Ovary (tissue), 9 donors: Measurements from ENCODE around the gene MN1. TPM values are rescaled to one million over a fixed set of nuclear protein-coding genes. Genes with fewer than 3 reads are reported as not detected.

Source experiments
- DNase-seq, 5 donors: peaks; one replicate each; pipeline ENCODE4 v3.0.0-alpha.2; 2019 to 2020
- H3K27ac ChIP-seq, 2 donors: fragments of 200-600 bp; one replicate each; pipeline versions ENCODE4 v1.5.1 to v1.8.0; 2019 to 2022
- H3K27me3 ChIP-seq: fragments of 200-600 bp; one replicate; pipeline ENCODE4 v1.8.0; 2022
- H3K36me3 ChIP-seq: fragments of 200-600 bp; sonication (generic); one replicate; pipeline ENCODE4 v1.5.1; 2019
- H3K4me1 ChIP-seq: one replicate; pipeline ENCODE4 v1.8.1; 2013; ENCODE audit warnings: mild to moderate bottlenecking, moderate library complexity; ENCODE audit not compliant: insufficient read depth
- H3K4me3 ChIP-seq: fragments of 200-600 bp; sonication (generic); one replicate; pipeline ENCODE4 v1.5.1; 2017
- H3K9me3 ChIP-seq, 2 donors: fragments of 200-600 bp in 1 of 2; sonication (generic) in 1 of 2; one replicate each; pipeline versions ENCODE4 v1.5.1 to v1.8.1; 2013 to 2019; ENCODE audit warnings: mild to moderate bottlenecking in 1 of 2, moderate library complexity in 1 of 2
- EP300 ChIP-seq: sonication (generic); formaldehyde crosslinking; IDR thresholded peaks from one replicate; pipeline ENCODE4 v1.6.1; 2017; ENCODE audit warnings: antibody characterized with exemption
- POLR2A ChIP-seq: fragments of 450-650 bp; IDR thresholded peaks from one replicate; pipeline ENCODE4 v1.6.1; 2017; ENCODE audit warnings: antibody characterized with exemption, mild to moderate bottlenecking, moderate library complexity
- WGBS, 3 donors: extraction: QIAGEN DNeasy Blood & Tissue Kit in 1 of 3; methylation state at CpG; one replicate each; pipeline versions ENCODE4 v1.1.5 to v1.1.7; 2013 to 2017; 5-methylcytosine and 5-hydroxymethylcytosine counted together
- intact Hi-C, 4 donors: fragments of 100-400 bp; cut with DNase I; formaldehyde crosslinking; loops; one replicate each; pipeline versions ENCODE4 v1.11.0 to v1.15.1; 2022 to 2023
- polyA plus RNA-seq, 2 donors: library from polyadenylated mRNA; stranded (reverse); fragments of 200-250 nt in 1 of 2; fragments of 350-450 nt in 1 of 2; fragmentation: Illumina TruSeq in 1 of 2; extraction: RNeasy Lipid Tissue Mini Kit (QIAGEN cat#74804) in 1 of 2; gene quantifications; one replicate each; pipeline ENCODE4 v1.2.3, GENCODE V29; 2013 to 2014
- total RNA-seq, 7 donors: library from RNA; depleted of rRNA in 2 of 7; stranded (reverse); fragments of >200 nt in 2 of 7; fragmentation: NEBNext Ultra II Directional in 3 of 7; extraction: Animal tissue kit (Norgen Biotek cat#: 25700) in 3 of 7; gene quantifications; one replicate each; pipeline versions ENCODE4 v1.1.0 to v1.2.4, GENCODE V29; 2016 to 2023
- TF ChIP-seq, protein P1 (sequence below), 3 donors: fragments of 450-650 bp in 2 of 3; fragments of 200-600 bp in 1 of 3; IDR thresholded peaks; one replicate each; pipeline versions ENCODE4 v1.5.1 to v1.8.0; 2016 to 2022; ENCODE audit warnings: antibody characterized with exemption in 3 of 3, mild to moderate bottlenecking in 1 of 3
- donor health status: DM: no; HTN: no; CAD: no; lungs with moderate emphysema.
- donor health status: DM: no; HTN: no; CAD: no.
- donor health status: Bipolar disorder and iron deficiency.
- donor health status: DM: yes; HTN: yes; CAD: no.
- donor health status: DM: no; HTN: no; CAD: no.
- donor health status: DM: yes; HTN: yes; CAD: no.

Gene MN1
- total and polyA plus RNA-seq, 9 donors, result 6.7 to 33.5 (median 13.4) TPM

DNA sequence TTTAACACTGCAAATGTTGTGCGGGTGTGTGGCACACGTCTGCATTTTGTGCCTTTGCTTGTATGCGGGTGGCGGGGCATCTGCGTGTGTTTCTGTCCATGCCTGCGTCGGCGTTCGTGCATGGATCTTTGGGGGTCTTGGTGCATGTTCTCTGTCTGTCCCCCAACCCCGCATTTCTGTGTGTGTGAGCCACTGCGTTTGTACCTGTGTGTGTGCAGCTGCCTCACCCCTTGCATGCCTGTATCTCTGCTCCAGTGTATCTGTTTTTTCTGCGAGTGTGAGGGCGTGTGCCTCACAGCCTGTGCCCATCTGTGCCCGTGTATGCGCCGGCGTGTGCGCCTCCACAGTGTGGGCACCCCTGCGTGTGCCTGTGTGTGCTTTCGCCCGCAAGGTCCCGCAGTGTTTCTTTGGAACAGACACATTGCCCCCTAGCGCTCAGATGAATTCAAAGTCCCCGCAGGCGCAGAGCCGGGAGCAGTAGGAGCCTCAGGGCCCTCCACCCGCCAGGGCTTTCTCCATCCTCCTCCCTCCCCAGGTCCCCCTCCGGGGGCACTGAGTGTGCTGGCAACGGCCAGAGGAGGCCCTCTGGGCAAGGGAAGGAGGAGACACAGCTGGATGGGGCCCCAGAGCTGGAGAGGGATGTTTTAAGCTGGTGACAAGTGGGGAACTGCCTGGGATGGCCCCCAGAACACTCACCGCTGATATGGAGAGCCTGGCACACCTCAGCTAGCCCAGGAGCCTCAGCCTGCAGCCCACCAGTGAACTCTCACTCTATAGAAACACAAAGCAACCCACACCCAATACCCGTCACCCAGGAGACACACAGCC lies 3.1 kb upstream of the MN1 start:
- Histone ChIP-seq H3K27me3 (no peaks in the 10 kb centered on the region), H3K27ac (peak overlapping the region in 1 of 2 donors; percentile 4), H3K4me3 (no peak overlapping the region), H3K36me3 (no peaks in the 10 kb centered on the region), H3K9me3 (no peaks in the 10 kb centered on the region), H3K4me1 (peaks cover 8% of the 10 kb centered on the region)
- 43 to 45% (median 44%) methylated on average over 31 of the region's 31 CpGs for WGBS, 3 donors
- DNase-seq, result peak; percentile 67 to 82 (median 79)
- intact Hi-C loops, result loop anchor here (2.0 to 10.0 kb wide), 5 partner anchors 130 to 1048 kb away; no protein-coding TSS in a partner anchor
- TF ChIP-seq, protein P1, sequence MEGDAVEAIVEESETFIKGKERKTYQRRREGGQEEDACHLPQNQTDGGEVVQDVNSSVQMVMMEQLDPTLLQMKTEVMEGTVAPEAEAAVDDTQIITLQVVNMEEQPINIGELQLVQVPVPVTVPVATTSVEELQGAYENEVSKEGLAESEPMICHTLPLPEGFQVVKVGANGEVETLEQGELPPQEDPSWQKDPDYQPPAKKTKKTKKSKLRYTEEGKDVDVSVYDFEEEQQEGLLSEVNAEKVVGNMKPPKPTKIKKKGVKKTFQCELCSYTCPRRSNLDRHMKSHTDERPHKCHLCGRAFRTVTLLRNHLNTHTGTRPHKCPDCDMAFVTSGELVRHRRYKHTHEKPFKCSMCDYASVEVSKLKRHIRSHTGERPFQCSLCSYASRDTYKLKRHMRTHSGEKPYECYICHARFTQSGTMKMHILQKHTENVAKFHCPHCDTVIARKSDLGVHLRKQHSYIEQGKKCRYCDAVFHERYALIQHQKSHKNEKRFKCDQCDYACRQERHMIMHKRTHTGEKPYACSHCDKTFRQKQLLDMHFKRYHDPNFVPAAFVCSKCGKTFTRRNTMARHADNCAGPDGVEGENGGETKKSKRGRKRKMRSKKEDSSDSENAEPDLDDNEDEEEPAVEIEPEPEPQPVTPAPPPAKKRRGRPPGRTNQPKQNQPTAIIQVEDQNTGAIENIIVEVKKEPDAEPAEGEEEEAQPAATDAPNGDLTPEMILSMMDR (IDR thresholded peaks at IDR 0.05), result peak; percentile 62 to 82 (median 76)
- TF ChIP-seq EP300, result no peak

GRCh38 chr22:27803841-27804415 lies 2.4 kb upstream of the MN1 start:
- Histone ChIP-seq H3K4me3 (no peak overlapping the region), H3K9me3 (no peaks in the 10 kb centered on the region), H3K27ac (no peak overlapping the region), H3K4me1 (peaks cover 14% of the 10 kb centered on the region), H3K36me3 (no peaks in the 10 kb centered on the region), H3K27me3 (no peaks in the 10 kb centered on the region)
- peak in 1 of 5 donors; percentile 31 for DNase-seq
- intact Hi-C loops, result loop anchor here (2.0 to 10.0 kb wide), 5 partner anchors 129 to 1047 kb away; no protein-coding TSS in a partner anchor
- no peak for TF ChIP-seq EP300
- TF ChIP-seq POLR2A, result no peak
- TF ChIP-seq, protein P1 (IDR thresholded peaks at IDR 0.05), result no peak
- WGBS, 3 donors, result 83 to 85% (median 84%) methylated on average over 11 of the region's 11 CpGs

GRCh38 chr22:27802346-27803073 lies 954 bp upstream of the MN1 start:
- H3K27ac ChIP-seq, result peak overlapping the region; percentile 71 to 87
- intact Hi-C loops, result loop anchor here (5.0 to 10.0 kb wide), 4 partner anchors 128 to 1045 kb away; no protein-coding TSS in a partner anchor

More at GRCh38 chr22:27802346-27803073, 954 bp upstream of the MN1 start:
- Histone ChIP-seq H3K4me3 (peak overlapping the region; percentile 57), H3K27me3 (no peaks in the 10 kb centered on the region), H3K4me1 (peaks cover 18% of the 10 kb centered on the region), H3K9me3 (no peaks in the 10 kb centered on the region), H3K36me3 (no peaks in the 10 kb centered on the region)
- WGBS, 3 donors, result 28 to 38% (median 33%) methylated on average over 29 to 35 of the region's 35 CpGs
- TF ChIP-seq, protein P1 (IDR thresholded peaks at IDR 0.05), result no peak
- TF ChIP-seq EP300 (no peak), POLR2A (no peak)
- DNase-seq, result peak in 1 of 5 donors; percentile 21
